Activated CD4-positive, CD25-positive, alpha-beta regulatory T cell (primary cell): ENCODE results near the gene ARMC8.

Source experiments
- DNase-seq, 4 experiments: peaks; one replicate each; lab custom pipeline; 2025; lab: John Stamatoyannopoulos, UW

Gene ARMC8

GRCh38 chr3:138308783-138309182 is 121.7 kb downstream of the ARMC8 start:
- DNase-seq: no peak

- no peak for DNase-seq
Observed at GRCh38 chr3:138310494-138310893, 123.4 kb downstream of the ARMC8 start.

- DNase-seq: no peak
Observed at GRCh38 chr3:138314751-138315150, 127.7 kb downstream of the ARMC8 start.

- DNase-seq: no peak
Observed at GRCh38 chr3:138317687-138318086, 130.6 kb downstream of the ARMC8 start.

GRCh38 chr3:138323971-138324370 is 136.9 kb downstream of the ARMC8 start:
- no peak for DNase-seq

GRCh38 chr3:138325990-138326389 is 138.9 kb downstream of the ARMC8 start:
- DNase-seq: no peak

GRCh38 chr3:138326866-138327595 is 139.9 kb downstream of the ARMC8 start:
- no peak for DNase-seq

- no peak for DNase-seq
Observed at GRCh38 chr3:138327831-138328230, 140.7 kb downstream of the ARMC8 start.

- DNase-seq: no peak
Observed at GRCh38 chr3:138328341-138328740, 141.2 kb downstream of the ARMC8 start.

GRCh38 chr3:138329127-138329983 is 142.3 kb downstream of the ARMC8 start, which contains the start of gene NME9:
Gene NME9, minus strand, starts transcription at chr3:138329851. Its CDS starts 516 bp downstream, at chr3:138329335.
- peak; percentile 59 to 78 (median 66) for DNase-seq

- DNase-seq: no peak
Observed at GRCh38 chr3:138329984-138330293, 142.8 kb downstream of the ARMC8 start.

- DNase-seq: no peak
Observed at GRCh38 chr3:138331143-138331894, 144.2 kb downstream of the ARMC8 start.

GRCh38 chr3:138332472-138333073 is 145.5 kb downstream of the ARMC8 start:
- DNase-seq: no peak

GRCh38 chr3:138334608-138335007 is 147.5 kb downstream of the ARMC8 start:
- no peak for DNase-seq

GRCh38 chr3:138336454-138336999 is 149.4 kb downstream of the ARMC8 start:
- DNase-seq: no peak

GRCh38 chr3:138338244-138338643 is 151.1 kb downstream of the ARMC8 start:
- DNase-seq: no peak

- no peak for DNase-seq
Observed at GRCh38 chr3:138338811-138339210, 151.7 kb downstream of the ARMC8 start.

- DNase-seq: no peak
Observed at GRCh38 chr3:138340511-138340910, 153.4 kb downstream of the ARMC8 start.

- no peak for DNase-seq
Observed at GRCh38 chr3:138344754-138345153, 157.7 kb downstream of the ARMC8 start.
